Activated naive CD4-positive, alpha-beta T cell treated with anti-CD3 and anti-CD28 coated beads, Interleukin-2, amount 10 ng/mL, durations not matched to agents 7 days and 5 days (primary cell): ENCODE results near the gene IRGQ.
"Not testable (repeated sequence)": the region's sequence is repeated elsewhere in the genome, so short reads cannot be mapped to it uniquely, and the experiment has no call there.

Experiments
- CTCF ChIA-PET: fragments of 350-600 bp; sonication (Branson Sonifier 250); formaldehyde crosslinking; loops from one replicate; lab custom pipeline; 2021; ENCODE audit warnings: antibody characterized with exemption; lab: Charles Lee
- DNase-seq: peaks from one replicate; pipeline ENCODE4 v3.0.0-alpha.2; 2020
- H3K27ac Mint-ChIP-seq: one replicate; pipeline ENCODE4 v1.8.0; 2021; ENCODE audit warnings: mild to moderate bottlenecking, moderate library complexity, mixed read lengths
- H3K27me3 Mint-ChIP-seq: one replicate; pipeline ENCODE4 v1.8.0; 2021; ENCODE audit warnings: mild to moderate bottlenecking, mixed read lengths
- H3K36me3 Mint-ChIP-seq: one replicate; pipeline ENCODE4 v1.8.0; 2021; ENCODE audit warnings: mixed read lengths
- H3K4me1 Mint-ChIP-seq: one replicate; pipeline ENCODE4 v1.8.0; 2021; ENCODE audit warnings: mixed read lengths
- H3K4me3 Mint-ChIP-seq: one replicate; pipeline ENCODE4 v1.8.0; 2021; ENCODE audit warnings: mild to moderate bottlenecking, moderate library complexity, mixed read lengths
- H3K9me3 Mint-ChIP-seq: one replicate; pipeline ENCODE4 v1.8.0; 2021; ENCODE audit warnings: mixed read lengths

The IRGQ gene

DNA sequence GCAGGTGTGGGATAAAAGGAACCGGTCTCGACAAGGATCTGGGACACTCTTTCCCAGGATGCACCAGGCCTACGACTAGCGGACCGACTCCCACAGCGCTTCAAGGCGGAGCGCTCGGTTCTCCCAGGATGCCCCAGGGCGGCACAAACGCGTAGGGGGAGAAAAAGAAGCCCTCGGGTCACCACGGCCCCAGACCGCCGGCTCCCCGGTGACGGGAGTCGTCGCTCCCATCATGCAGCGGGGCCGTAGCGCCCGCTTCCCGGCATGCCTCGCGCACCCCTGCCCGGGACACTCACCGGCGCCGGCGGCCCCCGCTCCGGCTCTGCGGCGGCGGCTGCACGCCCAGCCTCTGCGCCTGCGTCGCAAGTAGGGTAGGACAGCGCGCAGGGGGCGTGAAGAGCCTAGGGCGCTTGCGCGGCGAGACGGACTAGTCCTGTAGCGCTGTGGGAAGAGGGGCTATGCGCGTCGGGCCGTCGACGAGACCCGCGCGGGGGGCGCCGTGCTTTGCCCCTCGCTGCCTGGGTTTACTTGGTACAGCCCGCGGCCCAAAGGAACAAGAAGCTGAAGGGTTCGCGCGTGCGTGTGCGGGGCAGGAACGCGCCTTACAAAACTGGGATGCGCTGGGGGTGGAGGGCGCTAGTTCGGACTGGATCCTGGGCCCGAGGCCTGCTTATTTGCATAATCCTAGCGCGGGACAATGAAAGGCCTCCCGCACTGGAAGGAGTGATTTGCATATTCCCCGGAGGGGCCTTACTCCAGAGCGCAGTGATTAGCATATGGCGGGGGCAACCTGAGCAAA lies 23.5 kb upstream of the IRGQ start, which contains the start of gene ZNF428:
TSS of gene ZNF428 (minus strand) at position 368 of the 799 bp plus-strand sequence. CDS start 5,325 bp downstream, outside the sequence.
- Mint-ChIP-seq H3K36me3 (no peaks in the 10 kb centered on the region), H3K4me1 (peaks cover 37% of the 10 kb centered on the region), H3K27me3 (no peaks in the 10 kb centered on the region), H3K9me3 (no peaks in the 10 kb centered on the region), H3K27ac (peak within 1 kb of the TSS; percentile 98), H3K4me3 (peak within 1 kb of the TSS; percentile 94)
- DNase-seq: peak; percentile 88
- CTCF ChIA-PET: no interaction called here

GRCh38 chr19:43618921-43619261 lies 23.0 kb upstream of the IRGQ start:
- Mint-ChIP-seq H3K27me3 (no peaks in the 10 kb centered on the region), H3K36me3 (no peaks in the 10 kb centered on the region), H3K4me1 (peaks cover 32% of the 10 kb centered on the region), H3K4me3 (peak overlapping the region; percentile 94), H3K27ac (peak overlapping the region; percentile 98), H3K9me3 (no peaks in the 10 kb centered on the region)
- peak; percentile 65 for DNase-seq
- CTCF ChIA-PET: no interaction called here

DNA sequence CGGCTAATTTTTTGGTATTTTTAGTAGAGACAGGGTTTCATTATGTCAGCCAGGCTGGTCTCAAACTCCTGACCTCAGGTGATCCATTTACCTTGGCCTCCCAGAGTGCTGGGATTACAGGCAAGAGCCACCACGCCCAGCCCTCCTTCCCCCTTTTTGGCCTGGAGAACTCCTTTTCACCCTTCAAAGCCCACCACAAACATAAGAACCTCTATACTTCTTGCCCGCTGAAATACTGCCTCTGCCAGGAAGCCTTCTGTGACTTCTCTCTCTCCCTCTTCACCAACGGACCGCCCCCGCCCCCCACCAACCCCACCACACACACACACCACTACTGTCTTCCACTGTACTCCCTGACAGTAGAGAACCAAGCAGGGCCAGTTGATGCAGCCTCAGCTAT lies 21.0 kb upstream of the IRGQ start:
- no peak overlapping the region for H3K4me3 Mint-ChIP-seq
- H3K9me3 Mint-ChIP-seq: no peaks in the 10 kb centered on the region
- DNase-seq: no peak
- H3K27ac Mint-ChIP-seq: no peak overlapping the region
- CTCF ChIA-PET: interaction anchor here (0.6 kb wide), 1 partner anchor 28 kb away, joined by 3 read pairs; no protein-coding TSS in a partner anchor
- H3K36me3 Mint-ChIP-seq: peaks cover 14% of the 10 kb centered on the region
- no peaks in the 10 kb centered on the region for H3K27me3 Mint-ChIP-seq
- H3K4me1 Mint-ChIP-seq: peaks cover 27% of the 10 kb centered on the region

GRCh38 chr19:43616306-43616705 lies 20.4 kb upstream of the IRGQ start:
- H3K36me3 Mint-ChIP-seq: peaks cover 17% of the 10 kb centered on the region
- no peak for DNase-seq
- no peak overlapping the region for H3K4me3 Mint-ChIP-seq
- H3K27ac Mint-ChIP-seq: no peak overlapping the region
- H3K4me1 Mint-ChIP-seq: peaks cover 23% of the 10 kb centered on the region
- H3K9me3 Mint-ChIP-seq: no peaks in the 10 kb centered on the region
- no peaks in the 10 kb centered on the region for H3K27me3 Mint-ChIP-seq
- CTCF ChIA-PET: interaction anchor here (0.5 kb wide), 1 partner anchor 96 kb away, joined by 4 read pairs; no protein-coding TSS in a partner anchor

DNA sequence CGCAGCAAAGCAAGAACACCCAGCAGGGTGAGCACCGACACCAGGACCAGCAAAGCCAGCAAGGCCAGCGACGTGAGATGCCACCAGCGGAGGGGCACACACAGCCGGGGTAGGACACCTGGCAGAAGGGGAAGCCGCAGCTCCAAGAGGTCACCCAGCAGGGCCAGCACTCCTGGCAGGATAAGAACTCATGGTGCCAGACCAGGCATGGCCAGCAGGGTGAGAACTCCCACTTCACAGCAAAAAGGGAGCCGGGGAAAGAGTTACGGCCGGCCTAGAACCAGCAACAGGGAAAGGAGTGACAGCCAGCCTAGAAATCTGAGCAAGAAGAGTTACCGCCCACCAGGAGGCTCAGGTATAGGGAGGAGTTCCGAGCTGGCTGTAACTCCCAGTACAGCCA lies 16.4 kb upstream of the IRGQ start:
- peaks cover 20% of the 10 kb centered on the region for H3K36me3 Mint-ChIP-seq
- no peak for DNase-seq
- CTCF ChIA-PET: no interaction called here
- H3K4me3 Mint-ChIP-seq: no peak overlapping the region
- H3K27ac Mint-ChIP-seq: no peak overlapping the region
- H3K27me3 Mint-ChIP-seq: no peaks in the 10 kb centered on the region
- H3K9me3 Mint-ChIP-seq: no peaks in the 10 kb centered on the region
- H3K4me1 Mint-ChIP-seq: peaks cover 2% of the 10 kb centered on the region

- no peak for DNase-seq
- H3K36me3 Mint-ChIP-seq: peaks cover 20% of the 10 kb centered on the region
- CTCF ChIA-PET: no interaction called here
- no peaks in the 10 kb centered on the region for H3K27me3 Mint-ChIP-seq
- no peak within 1 kb of the TSS for H3K27ac Mint-ChIP-seq
- peaks cover 2% of the 10 kb centered on the region for H3K4me1 Mint-ChIP-seq
- no peaks in the 10 kb centered on the region for H3K9me3 Mint-ChIP-seq
- no peak within 1 kb of the TSS for H3K4me3 Mint-ChIP-seq
Observed at GRCh38 chr19:43611788-43612187, 15.9 kb upstream of the IRGQ start, which contains the start of gene SRRM5. Gene SRRM5 (plus strand): TSS chr19:43612088. CDS start chr19:43612122, 34 bp downstream.

DNA sequence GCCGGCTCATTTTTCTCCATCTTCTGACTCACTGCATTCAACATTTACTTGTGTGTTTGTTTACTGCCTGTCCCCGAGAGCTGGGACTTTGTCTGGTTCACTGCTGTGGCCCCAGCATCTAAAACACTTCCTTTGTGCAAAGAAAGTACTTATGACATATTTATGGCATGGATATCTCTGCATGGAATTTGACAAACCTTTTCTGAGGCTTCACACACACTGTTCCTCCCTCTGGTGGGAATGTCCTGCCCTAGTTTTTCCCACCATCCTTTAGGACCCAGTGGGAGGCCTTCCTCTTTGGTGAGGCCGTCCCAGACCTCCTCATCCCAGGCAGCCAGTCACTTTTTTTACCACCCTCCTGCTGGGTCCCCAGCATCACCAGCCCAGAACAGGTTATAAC lies 14.6 kb upstream of the IRGQ start:
- H3K27ac Mint-ChIP-seq: no peak overlapping the region
- no peak overlapping the region for H3K4me3 Mint-ChIP-seq
- peaks cover 20% of the 10 kb centered on the region for H3K36me3 Mint-ChIP-seq
- H3K27me3 Mint-ChIP-seq: no peaks in the 10 kb centered on the region
- H3K4me1 Mint-ChIP-seq: peaks cover 2% of the 10 kb centered on the region
- CTCF ChIA-PET: no interaction called here
- no peaks in the 10 kb centered on the region for H3K9me3 Mint-ChIP-seq
- no peak for DNase-seq

GRCh38 chr19:43609872-43610271 lies 13.9 kb upstream of the IRGQ start:
- no peak overlapping the region for H3K4me3 Mint-ChIP-seq
- H3K27me3 Mint-ChIP-seq: no peaks in the 10 kb centered on the region
- peaks cover 20% of the 10 kb centered on the region for H3K36me3 Mint-ChIP-seq
- no peaks in the 10 kb centered on the region for H3K9me3 Mint-ChIP-seq
- H3K27ac Mint-ChIP-seq: no peak overlapping the region
- no peak for DNase-seq
- CTCF ChIA-PET: no interaction called here
- H3K4me1 Mint-ChIP-seq: peaks cover 2% of the 10 kb centered on the region

- no peak overlapping the region for H3K27ac Mint-ChIP-seq
- H3K36me3 Mint-ChIP-seq: peaks cover 8% of the 10 kb centered on the region
- CTCF ChIA-PET: interaction anchor here (1.4 kb wide), 1 partner anchor 10 kb away, joined by 3 read pairs; no protein-coding TSS in a partner anchor
Observed at GRCh38 chr19:43607238-43608205, 11.6 kb upstream of the IRGQ start.

DNA sequence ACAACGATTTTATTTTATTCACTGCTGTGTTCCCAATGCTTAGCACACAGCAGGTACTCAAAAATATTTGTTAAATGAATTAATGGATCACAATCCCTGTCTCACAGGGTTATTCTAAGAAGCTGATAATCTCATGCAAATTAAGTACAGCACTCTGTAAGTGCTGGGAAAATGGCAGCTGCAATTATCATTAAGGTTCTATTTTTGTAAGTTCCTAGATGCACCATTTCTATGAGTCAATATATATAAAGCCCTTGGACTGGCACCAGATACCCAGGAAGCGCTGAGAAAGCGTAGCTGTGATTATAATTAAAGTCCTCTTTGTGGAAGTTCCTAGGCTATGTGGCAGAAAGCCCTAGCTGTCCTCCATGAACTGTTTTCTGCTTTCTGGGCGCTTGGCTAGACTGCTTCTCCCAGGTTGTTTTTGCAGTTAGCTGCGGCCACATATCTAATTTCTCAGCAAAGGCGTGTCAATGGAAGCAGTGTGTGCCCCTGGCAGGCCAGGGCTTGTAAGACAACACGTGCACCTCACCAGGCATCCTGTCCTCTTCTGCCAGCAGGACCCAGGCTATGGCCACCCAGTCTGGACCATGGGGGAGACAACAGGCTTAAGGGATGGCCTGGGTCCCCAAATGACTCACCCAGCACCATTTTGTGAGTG lies 10.8 kb upstream of the IRGQ start:
- peaks cover 2% of the 10 kb centered on the region for H3K4me1 Mint-ChIP-seq
- no peak for DNase-seq
- H3K9me3 Mint-ChIP-seq: no peaks in the 10 kb centered on the region
- peaks cover 5% of the 10 kb centered on the region for H3K36me3 Mint-ChIP-seq
- no peak overlapping the region for H3K27ac Mint-ChIP-seq
- H3K27me3 Mint-ChIP-seq: no peaks in the 10 kb centered on the region
- CTCF ChIA-PET: interaction anchor here (0.9 to 1.4 kb wide), 2 partner anchors 9 to 12 kb away, joined by 3 read pairs; no protein-coding TSS in a partner anchor
- no peak overlapping the region for H3K4me3 Mint-ChIP-seq

More at GRCh38 chr19:43607238-43608205, 11.6 kb upstream of the IRGQ start:
- no peak for DNase-seq
- Mint-ChIP-seq H3K4me3 (no peak overlapping the region), H3K4me1 (peaks cover 2% of the 10 kb centered on the region), H3K27me3 (no peaks in the 10 kb centered on the region), H3K9me3 (no peaks in the 10 kb centered on the region)

DNA sequence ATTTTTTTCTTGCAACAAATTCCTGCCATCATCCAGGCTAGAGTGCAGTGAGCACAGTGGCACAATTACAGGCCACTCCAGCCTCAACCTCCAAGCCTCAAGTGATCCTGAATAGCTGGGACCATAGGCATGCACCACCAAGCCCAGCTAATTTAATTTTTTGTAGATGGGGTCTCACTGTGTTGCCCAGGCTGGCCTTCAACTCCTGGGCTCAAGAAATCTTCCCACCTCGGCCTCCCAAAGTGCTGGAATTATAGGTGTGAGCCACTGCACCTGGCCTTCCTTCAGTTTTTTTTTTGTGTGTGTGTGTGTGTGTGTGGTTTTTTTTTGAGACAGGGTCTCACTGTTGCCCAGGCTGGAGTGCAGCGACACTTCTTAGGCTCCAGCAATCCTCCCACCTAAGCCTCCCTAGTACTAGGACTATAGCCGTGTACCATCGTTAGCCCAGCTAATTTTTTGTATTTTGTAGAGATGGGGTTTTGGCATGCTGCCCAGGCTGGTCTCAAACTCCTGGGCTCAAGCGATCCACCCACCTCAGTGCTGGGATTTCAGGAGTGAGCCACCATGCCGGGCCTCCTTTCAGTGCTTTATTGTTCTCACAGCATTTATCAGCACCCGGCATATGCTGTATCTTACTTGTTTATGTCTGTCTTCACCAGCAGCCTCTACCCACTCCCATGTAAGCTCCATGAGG lies 10.1 kb upstream of the IRGQ start:
- no peaks in the 10 kb centered on the region for H3K9me3 Mint-ChIP-seq
- H3K27me3 Mint-ChIP-seq: no peaks in the 10 kb centered on the region
- peaks cover 2% of the 10 kb centered on the region for H3K4me1 Mint-ChIP-seq
- DNase-seq: no peak
- peaks cover 9% of the 10 kb centered on the region for H3K36me3 Mint-ChIP-seq
- CTCF ChIA-PET: interaction anchor here (0.9 to 1.4 kb wide), 2 partner anchors 8 to 11 kb away, joined by 3 read pairs; no protein-coding TSS in a partner anchor
- no peak overlapping the region for H3K4me3 Mint-ChIP-seq
- no peak overlapping the region for H3K27ac Mint-ChIP-seq

DNA sequence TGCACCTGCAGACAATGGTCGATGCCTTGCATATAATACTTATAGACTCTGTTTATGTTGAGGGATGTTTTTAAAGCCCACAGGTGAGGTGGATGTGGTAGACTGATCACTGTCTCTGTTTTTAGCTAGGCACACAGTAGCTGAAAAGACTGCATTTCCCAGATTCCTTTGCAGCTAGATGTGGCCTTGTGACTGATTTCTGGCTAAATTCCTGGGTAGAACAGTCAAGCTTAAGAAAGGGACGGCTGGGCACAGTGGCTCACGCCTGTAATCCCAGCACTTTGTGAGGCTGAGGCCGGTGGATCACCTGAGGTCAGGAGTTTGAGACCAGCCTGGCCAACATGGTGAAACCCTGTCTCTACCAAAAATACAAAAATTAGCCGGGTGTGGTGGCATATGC lies 4.4 kb upstream of the IRGQ start:
- H3K4me1 Mint-ChIP-seq: peaks cover 30% of the 10 kb centered on the region
- H3K27ac Mint-ChIP-seq, H3K9me3 Mint-ChIP-seq, H3K27me3 Mint-ChIP-seq, DNase-seq, CTCF ChIA-PET, H3K4me3 Mint-ChIP-seq: not testable (repeated sequence)
- peaks cover 24% of the 10 kb centered on the region for H3K36me3 Mint-ChIP-seq

- H3K36me3 Mint-ChIP-seq: peaks cover 24% of the 10 kb centered on the region
- no peak for DNase-seq
- no peaks in the 10 kb centered on the region for H3K9me3 Mint-ChIP-seq
- H3K27me3 Mint-ChIP-seq: peaks cover 5% of the 10 kb centered on the region
- no peak overlapping the region for H3K27ac Mint-ChIP-seq
- CTCF ChIA-PET: no interaction called here
- peaks cover 32% of the 10 kb centered on the region for H3K4me1 Mint-ChIP-seq
- H3K4me3 Mint-ChIP-seq: no peak overlapping the region
Observed at GRCh38 chr19:43599635-43600295, 3.8 kb upstream of the IRGQ start.
